HG03565 (cell line): Measurements from ENCODE around the gene NPR3.

Experiments
- ATAC-seq: cut with Tn5 transposase; IDR thresholded peaks from one replicate; pipeline ENCODE4 v1.9.1; 2021; ENCODE audit warnings: mild to moderate bottlenecking, moderate library complexity; ENCODE audit not compliant: unreplicated experiment

NPR3 gene

DNA sequence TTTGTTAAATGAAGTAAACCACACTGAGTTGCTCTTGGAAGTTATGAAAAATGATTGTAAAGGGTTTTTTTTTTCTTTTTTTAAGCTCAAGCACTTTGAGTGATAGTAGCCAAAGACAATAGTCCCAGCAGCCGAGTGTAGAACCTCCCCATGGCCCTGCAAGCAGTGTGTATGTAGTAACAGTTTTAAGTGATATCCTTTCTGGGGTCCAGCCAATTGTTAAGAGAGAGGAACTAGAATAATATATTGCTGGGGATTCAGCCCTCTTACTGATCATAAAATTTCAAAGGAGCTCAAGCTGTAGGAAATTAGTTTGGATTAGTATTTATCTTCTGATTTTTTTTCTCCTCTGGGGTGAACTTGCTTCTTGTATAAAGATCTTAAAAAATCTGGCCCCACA, 43.2 kb downstream of the NPR3 start:
- no peak for ATAC-seq

DNA sequence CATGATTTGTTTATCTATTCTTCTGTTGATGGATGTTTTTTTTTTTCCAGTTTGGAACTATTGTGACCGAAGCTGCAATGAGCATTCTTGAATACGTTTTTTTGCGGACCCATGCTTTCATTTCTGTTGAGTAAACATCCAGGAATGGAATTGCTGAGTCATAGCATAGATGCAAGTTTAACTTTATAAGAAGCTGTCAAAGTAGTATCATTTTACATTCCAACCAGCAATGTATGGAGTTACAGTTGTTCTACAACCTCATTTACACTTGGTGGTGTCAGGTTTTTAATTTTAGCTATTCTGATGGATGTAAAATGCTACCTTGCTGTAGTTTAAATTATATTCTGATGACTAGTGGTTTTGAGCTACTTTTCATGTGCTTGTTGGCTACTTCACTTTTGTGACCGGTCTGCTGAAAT, 49.0 kb downstream of the NPR3 start:
- ATAC-seq: no peak

DNA sequence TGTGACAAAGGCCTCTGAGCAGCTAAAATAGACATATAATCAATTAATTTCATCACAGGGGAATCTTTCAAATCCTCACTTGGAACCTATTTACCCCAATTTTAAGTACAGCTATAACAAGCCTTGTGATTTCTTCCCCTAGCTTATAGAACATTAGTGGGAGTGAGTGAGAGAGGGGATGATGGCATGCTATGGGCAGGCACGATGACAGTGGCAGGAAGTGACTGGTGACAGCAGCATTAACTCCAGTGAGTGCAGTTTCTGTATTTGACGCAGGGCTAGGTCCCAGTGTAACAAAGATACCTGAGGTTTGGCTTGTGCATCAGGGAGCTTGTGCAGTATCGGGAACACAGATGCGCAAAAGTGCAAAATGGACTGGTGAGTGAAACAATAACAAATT, 54.1 kb downstream of the NPR3 start:
- ATAC-seq: no peak

DNA sequence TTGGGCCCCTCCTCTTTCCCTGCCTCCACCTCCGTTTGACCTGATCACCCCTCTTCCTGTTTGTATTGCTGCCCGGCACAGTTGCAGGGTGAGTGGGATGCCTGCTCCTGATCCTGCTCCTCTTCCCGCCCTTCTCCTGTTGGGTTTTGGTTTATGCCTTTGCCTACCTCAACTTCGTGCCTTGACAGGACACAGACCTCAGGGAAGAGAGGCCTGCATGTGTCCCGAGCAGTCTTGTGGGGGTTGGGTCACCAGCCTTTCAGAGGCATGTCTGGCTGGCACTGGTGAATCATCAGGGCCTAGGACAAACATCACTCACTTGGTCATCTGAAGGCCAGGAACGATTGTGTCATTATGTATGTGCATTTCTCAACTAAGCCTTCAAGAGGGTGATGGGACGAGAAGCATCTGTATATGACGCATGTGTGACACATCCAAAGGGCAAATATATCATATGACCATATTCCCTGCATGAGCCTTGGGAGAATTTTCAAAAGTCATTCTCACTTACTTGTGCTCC, 56.9 kb downstream of the NPR3 start:
- no peak for ATAC-seq

DNA sequence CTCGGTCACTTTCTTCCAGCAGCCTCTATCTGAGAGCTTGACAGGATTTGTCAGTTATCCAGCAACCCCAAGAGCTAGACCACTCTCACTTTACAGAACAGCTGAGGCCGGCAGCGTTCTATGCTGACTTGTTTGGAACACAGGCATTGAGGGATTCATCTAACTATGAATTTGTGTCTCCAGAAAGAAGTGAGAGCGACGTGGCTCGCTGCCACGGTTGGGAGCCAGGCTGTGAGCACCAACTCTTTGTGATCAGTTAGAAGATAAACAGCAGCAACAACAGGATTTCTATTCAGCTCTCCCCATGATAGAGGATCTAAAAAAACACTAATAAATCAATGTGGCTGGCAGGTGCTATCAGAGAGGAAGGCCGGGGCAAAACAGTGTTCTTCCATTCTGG, 58.6 kb downstream of the NPR3 start:
- no peak for ATAC-seq

DNA sequence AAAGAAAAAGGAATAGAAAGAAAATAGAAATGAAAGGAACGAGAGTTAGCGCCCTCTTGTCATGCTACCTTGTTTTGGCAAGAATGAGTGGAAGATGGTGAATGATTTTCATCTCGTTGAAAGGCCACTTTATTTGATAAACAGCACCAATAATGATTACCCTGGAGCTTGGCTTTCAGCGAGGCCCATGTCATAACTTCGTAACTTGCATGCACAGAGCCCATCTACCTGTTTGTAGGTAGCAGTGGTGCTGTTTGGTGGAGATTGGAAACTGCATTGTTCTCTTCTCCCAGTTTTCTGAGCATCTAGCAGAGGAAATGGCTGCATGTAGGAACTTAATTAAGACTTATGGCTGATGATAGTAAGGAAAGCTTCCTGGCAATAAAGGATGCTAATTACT, 59.3 kb downstream of the NPR3 start:
- ATAC-seq: no peak

DNA sequence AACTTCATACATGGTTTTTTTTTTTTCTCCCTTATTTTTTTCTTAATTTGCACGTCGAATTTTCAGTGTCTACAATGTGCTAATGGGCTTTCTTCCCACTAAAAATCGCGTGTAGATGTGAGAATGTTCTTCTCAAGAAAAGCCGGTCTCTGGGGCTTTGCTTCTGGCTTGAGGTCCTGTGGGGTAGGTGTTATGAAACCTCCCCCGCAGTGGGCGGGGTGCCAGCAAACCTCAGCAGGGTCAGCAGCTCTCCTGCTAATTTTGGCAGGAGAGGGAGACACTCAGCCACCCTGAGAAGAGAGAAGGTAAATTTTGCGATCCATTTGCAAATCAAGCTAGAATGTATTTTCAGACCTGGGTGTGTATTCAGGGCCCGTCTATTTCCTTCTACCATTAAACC, 59.9 kb downstream of the NPR3 start:
- no peak for ATAC-seq

DNA sequence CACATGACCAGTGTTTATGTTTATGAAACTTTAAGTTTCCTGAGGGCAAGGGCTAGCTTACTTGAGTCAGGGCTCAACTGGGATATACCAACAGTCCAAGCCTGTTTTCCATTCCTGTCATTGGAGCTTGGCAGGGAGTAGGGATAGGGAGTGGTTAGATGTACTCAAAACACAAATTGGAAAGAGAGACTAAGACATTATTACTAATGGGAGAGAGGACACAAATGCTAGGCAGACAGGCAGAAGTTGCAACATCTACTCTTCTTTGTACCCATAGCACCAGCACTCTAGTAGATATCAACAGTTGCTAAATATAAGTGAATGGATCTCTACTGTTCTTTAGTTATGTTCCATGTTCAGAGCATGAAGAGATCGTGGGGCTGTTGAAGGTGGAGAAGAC, 62.8 kb downstream of the NPR3 start:
- ATAC-seq: no peak

DNA sequence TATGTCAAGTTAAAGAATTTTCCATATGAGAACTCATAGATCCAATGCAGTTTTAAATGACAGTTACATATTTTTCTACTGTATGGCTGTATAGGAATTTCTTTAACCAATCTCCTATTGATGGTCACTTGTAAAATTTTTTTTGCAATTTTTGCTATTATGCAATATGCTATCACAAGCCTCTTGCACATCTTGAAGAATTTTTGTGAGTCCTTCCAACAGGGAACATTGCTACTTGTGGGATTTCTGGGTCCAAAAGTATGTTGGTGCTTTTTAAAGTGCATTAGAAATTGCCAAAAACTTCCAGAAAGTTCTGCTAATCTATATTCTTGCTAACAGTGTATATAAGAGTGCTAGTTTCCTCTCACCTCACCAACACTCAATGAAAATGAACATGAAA, 65.1 kb downstream of the NPR3 start:
- no peak for ATAC-seq

DNA sequence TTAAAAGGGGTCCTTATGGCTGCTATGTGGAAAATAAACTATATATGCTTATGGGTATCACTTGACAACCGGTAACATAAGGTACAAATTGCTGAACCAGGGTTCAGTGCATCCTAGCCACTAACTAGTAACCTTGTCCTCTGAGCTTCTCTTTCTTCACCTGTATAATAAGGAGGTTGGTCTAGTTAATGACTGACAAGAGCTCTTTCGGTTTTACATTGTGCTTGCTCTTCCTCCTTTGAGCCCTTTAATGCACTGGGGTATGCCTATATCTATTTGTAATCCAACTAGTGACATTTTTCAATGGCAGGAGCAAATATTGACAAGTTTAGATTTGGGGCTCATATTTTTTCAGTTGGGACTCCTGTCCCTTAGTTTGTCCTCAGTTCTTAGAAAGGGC, 66.1 kb downstream of the NPR3 start:
- ATAC-seq: no peak

DNA sequence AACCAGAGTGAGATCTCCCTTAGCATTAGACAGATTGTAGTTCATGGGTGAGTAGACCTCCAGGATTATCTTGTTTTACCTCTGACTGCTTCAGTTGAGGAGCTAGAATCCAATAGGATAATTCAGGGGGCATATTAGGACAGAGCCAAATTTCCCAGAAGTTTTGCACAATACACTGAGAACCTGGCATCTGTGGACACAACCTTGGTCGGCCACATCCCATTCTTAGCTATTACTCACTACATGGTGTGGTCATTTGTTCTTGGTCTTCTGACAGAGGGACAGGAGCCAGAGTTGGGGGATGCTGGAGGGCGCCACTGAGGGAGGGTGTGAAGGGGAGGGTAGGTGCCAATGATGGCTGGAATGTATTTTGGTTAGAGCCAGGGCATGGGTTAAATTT, 66.6 kb downstream of the NPR3 start:
- no peak for ATAC-seq

DNA sequence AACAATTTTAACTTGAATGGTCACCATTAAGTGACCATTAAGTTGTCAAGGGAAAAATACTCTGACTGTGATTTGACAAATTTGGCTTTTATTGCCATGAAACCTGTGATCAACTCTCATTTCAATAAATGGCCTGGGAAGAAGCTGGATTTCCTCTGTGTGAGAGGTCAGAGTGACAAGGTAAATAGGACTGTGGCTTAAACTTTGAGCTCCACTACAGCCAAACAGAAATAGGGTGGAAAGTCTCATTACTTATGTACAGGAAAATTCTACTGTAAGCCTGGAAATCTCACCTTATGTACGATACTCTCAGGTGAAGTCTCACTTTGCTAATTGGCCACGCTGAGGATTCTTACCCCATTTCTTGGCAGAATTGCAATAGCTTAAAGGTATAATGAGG, 67.3 kb downstream of the NPR3 start:
- ATAC-seq: no peak

DNA sequence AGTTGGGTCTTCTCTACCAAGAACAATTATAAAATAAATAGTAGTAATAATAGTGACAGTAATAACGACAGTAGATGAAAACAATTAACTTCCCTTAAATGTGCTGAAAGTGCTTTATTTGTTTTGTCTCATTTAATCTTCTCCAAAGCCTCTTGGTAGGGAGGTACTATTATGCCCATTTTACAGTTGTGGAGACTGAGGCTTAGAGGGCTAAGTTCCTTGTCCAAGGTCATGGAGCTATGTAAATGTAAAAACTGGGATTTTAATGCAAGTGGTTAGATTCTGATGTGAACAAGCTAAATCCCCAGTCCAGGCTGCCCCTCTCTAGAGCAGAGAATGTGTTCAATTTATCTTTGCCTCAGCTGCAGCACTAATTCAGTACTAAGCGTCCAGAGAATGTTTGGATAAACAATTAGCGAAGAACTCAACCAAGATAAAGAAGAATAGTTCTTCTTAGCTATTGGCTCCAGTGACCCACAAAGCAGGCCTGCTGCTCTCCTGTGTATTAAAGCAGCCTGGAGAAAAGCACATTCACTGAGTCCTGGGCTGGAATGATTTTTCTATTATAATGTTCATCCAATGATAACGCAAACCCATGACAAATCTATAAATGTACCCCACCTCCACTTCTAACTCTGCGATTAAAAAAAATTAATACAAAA, 68.8 kb downstream of the NPR3 start:
- ATAC-seq: no peak

DNA sequence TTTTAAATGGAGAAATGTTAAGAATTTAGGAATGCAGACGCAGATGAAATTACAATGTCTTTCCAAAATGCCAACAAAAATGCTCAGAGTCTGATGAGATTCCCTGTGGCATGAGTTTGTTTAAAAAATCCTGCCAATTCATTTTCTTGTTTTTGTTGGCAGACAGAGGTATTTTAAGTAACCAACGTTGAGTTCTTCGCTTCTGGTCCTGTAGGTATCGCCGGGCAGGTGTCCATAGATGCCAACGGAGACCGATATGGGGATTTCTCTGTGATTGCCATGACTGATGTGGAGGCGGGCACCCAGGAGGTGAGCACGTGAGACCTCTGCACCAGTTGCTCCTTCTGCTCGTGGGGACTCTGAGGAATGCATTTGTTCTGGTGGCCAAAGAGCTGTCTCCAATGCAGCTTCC, 69.4 kb downstream of the NPR3 start:
- no peak for ATAC-seq

DNA sequence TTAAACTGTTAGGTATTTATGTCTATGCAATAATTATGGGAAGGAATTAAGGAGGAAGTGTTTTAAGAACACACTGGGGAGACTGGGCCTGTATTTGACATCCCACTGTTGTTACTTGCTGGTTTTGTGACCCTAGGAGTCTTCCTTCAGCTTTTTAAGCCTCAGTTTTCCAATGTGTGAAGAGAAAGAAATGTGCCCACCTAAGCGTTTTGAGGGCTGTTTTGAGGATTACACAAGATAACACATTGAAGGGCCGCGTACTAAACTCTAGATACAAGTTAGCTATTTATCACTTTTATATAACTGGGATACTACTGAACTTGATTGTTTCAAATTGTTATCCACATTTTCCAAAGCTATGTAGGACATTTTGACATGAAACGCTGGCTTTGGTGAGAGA, 72.5 kb downstream of the NPR3 start:
- ATAC-seq: no peak

DNA sequence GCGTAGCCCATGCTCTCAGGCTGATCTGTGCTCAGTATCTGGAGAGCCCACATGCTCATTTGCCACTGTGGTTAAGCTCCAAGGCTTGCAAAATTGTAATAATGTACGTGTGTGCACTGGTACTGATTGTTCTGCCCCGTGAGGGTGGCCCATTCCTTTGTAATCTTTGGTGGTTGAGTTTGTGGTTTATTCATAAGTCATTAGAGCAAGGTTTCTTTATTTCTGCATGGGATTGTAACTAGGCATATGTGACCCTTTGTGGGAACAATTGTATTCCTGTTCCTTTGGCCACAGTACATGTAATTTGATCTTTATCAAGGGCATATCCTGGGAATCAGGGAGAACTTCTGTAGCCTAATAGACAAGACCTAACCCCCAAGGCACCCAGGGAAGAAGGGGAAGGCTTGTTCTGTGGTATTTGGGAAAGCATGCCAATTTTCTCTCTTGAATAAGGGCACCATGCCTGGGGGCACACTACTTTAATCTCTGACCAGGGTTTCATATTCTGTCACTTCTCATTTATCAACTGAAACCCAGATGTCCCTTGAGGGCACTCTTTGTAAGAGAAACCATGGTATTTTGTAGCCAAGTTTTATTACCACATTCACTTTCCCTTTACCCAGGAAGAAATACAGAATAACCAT, 74.6 kb downstream of the NPR3 start:
- no peak for ATAC-seq

DNA sequence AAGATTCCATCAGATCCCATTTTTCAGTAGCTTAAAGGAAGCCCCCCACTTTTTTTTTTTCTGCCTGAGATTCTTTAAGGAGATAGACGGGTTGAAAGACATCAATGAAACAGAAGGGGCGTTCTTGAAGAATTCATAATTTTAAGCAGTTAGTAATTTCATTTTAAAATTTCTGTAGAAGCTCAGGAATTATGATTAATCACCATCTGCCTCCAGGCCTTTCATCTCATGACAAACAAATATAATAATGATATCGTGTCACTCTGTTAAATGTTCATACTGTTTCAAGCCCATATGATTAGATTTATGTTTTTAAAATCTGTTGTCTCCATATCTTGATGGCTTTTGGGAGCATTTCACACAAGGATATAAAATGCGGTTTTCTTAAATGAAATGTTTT, 75.2 kb downstream of the NPR3 start:
- no peak for ATAC-seq

DNA sequence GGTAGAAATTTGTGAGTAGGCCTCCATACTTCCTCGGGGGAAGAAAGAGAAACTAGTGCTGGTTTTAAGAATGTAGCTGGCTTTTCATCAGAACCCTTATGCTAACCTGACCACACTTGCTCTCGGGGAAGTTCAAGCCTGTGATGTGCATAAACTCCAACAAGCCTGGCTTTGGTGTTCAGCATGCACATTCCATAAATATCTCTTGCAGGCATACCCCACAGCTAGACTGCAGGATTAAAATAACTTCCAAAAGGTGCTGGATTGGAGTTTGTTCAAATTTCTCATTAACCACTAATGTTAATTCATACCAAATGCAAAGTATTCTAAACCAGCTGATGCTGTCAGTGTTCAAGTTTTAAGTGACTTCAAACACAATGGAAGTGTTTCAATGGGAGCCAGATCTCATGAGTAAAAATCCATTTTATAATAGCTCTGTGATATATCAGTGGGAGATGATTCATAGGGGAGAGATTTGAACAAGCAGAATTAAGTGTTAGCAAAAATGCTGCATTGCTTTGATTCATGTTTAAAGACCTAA, 79.4 kb downstream of the NPR3 start:
- no peak for ATAC-seq

DNA sequence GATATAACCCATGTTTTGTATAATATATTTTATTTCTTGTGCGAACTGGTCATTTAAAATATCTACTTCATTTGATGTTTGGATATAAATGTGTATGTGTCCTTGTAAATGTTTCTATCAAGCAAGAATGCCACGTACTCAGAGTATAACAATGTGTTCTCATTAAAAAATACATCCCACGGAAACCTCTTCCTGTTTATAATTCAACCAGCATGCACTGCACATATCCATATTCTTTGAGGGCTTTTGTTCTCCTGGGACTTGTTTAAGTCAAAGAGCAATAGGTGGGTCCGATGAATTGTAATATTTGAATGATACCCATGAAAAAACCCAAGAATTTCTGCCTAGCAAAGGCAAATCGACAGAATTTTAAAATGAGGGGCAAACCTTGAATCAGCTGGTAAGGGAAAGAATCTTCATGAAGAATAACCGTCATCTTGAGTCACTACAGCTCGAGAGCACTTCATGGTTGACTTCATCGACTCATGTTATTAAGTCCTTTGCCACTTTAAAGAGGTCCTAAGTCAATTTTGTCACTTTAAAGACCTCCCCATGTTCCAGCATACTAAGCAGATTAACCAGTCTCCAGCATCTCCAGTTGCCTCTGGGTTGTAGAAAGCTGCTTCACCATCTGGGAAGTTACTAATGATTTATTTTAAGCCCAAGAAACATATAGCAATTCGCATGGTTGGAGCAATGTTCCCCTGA, 80.6 kb downstream of the NPR3 start:
- ATAC-seq: no peak

DNA sequence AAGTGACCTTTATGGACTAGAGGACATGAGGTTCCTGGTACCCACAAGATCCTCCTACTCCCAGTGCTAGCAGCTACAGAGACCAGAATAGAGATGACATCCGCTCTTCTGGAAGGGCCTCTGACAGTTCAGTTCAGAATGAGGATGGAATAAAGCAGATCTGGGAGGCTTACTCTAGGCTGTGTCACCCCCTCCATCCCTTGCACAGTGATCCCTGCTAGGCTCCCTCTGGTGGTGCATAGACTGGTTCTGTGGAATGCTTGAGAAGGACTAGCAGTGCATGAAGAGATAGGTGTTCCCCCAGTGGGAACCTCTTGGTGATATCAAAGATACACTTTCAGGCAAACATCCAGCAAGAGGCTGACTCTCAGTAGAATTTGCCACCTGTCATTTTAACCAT, 83.0 kb downstream of the NPR3 start:
- ATAC-seq: no peak

DNA sequence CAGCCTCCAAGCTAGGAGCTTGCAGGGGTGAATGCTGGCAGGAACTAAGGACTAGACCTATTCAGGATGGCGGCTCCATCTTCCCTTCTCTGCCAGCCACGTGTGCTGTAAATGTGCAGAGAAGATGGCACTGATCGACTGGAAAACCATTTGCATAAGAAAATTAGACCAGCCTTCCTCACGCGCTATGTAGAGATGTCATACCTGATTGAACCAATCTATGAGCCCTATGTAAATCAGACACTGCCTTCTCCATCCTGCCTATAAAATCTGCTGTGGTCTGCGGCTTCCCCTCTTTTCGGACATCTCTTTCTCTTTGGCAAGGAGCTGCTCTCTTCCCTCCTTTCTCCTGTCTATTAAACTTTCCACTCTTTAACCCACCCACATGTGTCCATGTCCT, 91.6 kb downstream of the NPR3 start:
- no peak for ATAC-seq

DNA sequence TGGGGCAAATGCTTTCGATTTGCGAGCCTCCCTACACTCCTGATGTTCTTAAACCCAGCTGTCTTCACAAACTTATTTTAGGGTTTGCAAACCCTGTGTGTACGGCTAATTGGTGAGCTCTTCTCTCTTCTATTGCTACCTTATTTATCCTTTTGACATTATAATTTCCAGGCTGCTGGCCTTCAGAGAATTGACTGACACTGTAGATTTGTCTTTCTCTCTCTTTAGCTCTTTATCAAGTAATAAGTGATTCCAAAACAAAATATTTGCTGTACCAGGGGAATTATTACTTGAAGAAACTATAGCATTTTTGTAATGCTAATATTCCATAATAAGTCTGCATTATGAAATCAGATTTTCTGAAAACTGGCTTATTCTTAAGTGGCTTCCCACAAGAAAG, 92.5 kb downstream of the NPR3 start:
- no peak for ATAC-seq
